ENCODE measurements around the gene TBXAS1.

- TF ChIP-seq CTCF (conservative IDR thresholded peaks at IDR 0.05; ENCODE audit: low read length) = no peak
- no peak for TF ChIP-seq EZH2phosphoT487 (IDR thresholded peaks at IDR 0.05; ENCODE audit: borderline replicate concordance)
These were observed 1.9 kb downstream of the TBXAS1 start for GRCh38 chr7:139830782-139831501.

Data from Loucy (cell line).